HG02759 (cell line): ENCODE results near the gene PRKCI.
"Not testable (repeated sequence)": the region's sequence is repeated elsewhere in the genome, so short reads cannot be mapped to it uniquely, and the experiment has no call there.

ENCODE experiments used
- ATAC-seq: cut with Tn5 transposase; IDR thresholded peaks from one replicate; pipeline ENCODE4 v1.9.1; 2021; ENCODE audit warnings: mild to moderate bottlenecking, moderate library complexity; ENCODE audit not compliant: unreplicated experiment

Gene PRKCI

DNA sequence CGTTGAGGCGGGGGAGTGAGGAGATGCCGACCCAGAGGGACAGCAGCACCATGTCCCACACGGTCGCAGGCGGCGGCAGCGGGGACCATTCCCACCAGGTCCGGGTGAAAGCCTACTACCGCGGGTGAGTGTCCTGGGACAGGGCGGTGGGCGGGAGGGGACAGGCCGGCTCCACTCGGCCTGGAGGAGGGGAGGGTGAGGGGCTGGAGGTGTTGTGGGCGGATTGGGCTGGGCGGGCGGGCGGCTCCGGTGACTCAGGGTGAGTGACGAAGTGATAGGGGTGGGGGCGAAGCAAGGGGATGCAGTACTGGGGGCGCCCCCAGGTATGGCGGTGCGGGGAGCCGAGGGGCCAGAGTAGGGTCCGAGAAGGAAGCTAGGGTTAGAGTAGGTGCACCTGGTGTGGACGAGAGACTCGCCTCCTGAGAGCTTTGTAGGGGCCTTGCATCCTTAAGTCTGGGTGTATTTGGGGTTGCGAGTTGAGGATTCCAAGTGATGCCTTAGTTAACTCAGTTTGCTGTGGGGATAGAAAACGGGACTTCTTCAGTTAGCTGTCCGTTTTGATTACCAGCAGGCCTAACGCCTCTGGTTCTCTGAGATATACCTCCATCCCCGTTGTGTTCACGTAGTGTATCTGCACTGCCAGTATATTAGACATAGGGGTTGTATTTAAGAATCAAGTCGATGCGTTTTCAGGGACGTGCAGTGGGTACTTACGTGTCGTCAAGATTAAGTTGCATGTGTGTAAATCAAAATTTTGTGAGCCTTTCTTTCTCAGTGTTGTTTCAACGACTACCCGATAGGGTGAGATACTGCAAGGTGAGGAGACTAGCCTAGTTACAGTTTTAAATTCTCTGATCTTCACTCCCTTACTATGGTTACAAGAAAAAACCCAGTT lies 670 bp downstream of the PRKCI start:
- peak; percentile 44 for ATAC-seq

DNA sequence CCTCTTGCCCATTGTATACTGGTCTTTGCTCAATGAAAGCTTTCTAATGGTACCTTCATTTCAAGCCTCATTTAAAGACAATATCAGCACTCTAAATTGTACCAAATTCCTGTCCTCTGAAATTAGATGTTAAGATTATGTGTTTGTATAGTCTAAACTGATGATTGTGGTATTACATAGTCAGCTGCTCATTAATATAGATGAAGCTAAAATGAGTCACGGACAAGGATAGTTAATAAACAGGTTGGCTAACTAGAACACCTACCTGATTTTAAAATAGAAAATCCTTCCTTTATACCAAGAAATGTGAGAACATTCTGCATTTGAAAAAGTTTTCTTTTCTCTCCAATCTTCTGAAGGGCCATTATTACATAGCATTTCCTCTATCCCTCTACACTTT lies 2.9 kb downstream of the PRKCI start:
- no peak for ATAC-seq

DNA sequence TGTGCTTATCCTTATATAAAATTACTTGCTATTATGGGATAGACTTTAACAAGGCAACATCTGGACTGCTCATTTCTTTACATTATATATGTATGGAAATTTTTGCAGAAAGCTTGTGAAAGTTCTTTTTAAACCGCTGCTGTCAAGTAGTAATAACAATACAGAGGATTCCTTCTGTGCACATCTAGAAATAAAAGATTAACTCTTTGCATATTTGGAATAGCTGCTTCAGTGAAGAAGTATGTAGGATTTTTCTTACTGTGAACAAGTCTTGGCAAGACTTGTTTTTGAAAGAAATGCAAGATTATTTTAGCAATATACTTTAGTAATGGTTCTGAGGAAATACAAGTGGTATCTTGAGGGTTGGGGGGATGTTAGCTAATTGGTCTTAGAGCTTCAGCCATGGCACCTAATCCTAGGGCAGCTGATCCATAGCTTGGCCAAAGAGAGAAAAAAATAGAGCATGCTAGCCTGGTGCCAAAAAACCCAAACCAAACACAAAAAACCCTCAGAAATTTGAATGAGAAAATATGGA lies 4.3 kb downstream of the PRKCI start:
- ATAC-seq, result no peak

DNA sequence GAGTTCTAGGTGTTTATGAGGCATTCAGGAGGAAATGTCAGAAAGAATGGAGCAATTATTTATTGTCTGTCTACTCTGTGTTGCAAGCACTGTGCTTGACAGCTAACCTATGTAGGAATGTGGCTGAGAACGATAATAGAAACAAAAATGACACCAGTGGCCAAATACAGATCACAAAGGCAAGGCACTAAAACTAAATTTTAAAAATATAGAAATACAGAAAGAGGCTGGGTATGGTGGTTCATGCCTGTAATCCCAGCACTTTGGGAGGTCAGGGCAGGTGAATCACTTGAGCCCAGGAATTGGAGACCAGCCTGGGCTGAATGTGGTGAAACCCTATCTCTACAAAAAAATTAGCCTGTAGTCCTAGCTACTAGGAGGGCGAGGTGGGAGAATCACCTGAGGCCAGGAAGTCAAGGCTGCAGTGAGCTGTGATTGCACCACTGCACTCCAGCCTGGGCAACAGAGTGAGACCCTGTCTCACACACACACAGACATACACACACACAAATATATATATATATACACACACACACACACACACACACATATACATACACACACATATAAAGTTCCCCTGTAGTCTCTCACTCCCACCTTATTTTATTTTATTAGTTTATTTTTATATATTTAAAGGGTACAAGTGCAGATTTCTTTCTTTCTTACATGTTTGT lies 6.0 kb downstream of the PRKCI start:
- ATAC-seq, result no peak

DNA sequence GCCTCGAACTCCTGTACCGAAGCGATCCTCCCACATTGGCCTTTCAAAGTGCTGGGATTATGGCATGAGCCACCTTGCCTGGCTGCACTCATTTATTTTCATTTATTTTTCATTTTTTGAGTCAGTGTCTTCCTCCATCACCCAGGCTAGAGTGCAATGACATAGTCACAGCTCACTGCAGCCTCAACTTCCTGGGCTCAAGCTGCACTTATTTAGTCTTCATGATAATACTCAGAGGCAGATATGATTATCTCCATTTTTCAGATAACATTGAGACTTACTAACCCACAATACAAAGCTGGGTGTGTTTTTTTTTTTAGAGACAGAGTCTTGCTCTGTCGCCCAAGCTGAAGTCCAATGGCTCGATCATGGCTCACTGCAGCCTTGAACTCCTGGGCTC lies 10.0 kb downstream of the PRKCI start:
- no peak for ATAC-seq

DNA sequence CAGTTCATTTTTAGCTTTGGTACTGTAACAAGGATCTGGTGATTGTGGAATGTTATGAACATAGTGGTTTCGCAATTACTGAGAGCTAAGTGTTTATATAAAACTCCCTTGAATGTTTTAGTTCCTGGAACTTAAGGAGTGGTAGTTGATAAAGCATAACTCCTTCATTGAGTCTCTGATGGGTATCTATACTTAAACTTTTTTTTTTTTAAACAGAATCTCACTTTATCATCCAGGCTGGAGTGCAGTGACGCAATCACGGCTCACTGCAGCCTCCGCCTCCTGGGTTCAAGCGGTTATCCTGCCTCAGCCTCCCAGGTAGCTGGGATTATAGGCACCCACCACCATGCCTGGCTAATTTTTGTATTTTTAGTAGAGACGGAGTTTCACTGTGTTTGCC lies 11.3 kb downstream of the PRKCI start:
- no peak for ATAC-seq

DNA sequence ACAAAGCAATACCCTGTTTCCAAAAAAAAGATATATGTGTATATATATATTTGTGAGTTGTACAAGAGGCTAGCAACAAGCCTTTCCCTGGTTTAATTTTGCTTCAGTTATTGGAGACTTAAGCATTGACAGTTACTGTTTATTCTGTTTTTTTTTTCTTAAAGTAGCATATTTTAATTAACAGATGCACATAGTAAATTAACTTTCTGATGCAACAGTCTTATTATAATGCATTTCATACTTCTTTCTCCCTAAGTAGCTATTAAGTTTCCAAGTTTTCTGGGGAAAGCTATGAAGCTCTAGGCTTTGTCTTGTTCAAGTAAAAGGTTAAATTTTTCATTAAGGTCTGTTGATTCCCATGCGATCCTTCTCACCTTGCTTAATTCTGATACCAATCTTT lies 17.9 kb downstream of the PRKCI start:
- ATAC-seq, result no peak

DNA sequence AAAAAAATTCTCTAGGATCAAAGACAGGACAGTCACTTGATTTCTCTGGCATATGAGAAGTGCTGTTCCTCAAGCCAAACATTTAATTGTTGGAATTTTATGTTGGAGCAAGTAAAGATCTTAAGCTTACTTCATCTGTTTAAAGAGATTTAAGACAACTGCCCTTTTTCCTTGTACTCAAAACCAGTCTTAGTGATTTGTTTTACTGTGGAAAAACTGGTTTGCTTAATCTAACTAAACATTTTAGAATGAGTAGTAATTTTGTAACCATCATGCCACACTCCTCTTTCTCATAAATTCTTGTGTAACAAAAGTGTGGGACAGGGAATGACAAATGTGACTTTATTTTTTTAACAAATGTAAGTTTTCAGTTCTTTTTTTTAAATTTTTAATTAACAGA lies 18.4 kb downstream of the PRKCI start:
- no peak for ATAC-seq

DNA sequence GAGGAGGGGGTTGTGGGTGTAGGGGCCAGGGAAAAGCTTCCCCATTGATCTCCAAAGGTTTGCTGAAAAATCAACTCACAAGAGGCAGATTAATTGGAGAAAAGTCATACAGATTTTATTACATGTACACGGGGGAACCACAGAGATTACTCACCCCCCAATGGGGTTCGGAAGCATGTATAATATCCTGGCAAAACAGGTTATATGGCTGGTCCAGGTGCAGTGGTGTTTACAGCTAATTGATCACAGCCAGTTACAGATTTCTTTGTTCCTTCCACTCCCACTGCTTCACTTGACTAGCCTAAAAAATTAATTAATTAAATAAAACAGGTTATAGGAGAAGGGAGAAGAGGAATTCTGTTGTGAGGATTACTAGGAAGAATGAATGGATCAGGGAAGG lies 22.4 kb downstream of the PRKCI start:
- ATAC-seq, result no peak

DNA sequence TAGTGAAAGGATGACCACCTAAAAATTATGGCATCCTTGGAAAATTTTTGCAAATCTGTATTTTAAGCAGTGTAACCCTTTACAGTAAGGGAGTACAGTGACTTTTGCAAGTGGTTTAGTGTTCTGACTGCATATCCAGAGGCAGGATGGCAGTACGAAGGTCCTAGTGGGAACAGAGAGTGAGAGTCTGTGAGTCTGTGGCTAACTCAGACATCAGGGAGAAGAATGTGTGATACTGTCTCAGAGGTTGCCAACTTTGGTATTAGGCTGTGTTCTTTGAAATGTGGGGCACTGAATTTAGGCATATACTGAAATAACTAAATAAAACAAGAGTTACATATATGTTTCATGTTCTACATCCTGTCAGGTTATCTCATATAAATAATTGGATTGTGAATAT lies 25.7 kb downstream of the PRKCI start:
- peak; percentile 20 for ATAC-seq

DNA sequence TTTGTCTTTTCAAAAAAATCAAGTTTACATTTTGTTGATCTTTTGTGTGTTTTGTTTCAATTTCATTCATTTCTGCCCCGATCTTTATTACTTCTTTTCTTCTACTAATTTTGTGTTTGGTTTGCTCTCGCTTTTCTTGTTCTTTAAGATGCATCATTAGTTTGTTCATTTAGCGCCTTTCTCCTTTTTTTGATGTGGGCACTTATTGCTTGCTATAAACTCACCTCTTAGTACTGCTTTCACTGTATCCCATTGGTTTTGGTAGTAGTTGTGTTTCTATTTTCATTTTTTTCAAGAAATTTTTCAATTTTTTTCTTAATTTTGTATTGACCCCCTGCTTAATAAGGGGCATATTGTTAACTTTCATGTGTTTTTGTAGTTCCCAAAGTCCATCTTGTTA lies 34.4 kb downstream of the PRKCI start:
- no peak for ATAC-seq

DNA sequence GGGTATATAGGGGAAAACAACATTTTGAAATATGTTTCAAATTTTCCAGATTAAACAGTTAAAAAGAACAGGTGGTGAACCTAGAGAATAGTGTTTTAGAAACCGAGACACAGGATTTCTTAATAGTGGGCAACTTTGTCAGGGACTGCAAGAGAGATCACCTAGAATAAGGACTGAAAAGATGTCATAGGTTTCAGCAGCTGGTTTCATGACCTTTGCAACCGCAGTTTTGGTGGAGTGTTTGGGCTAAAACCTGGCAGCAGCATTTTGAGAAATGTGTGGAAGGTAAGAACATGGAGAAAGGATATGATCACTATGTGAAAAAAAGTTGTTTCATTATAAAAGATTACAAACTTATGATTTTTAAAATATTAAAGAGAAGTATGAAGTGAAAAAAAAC lies 34.9 kb downstream of the PRKCI start:
- ATAC-seq, result peak; percentile 39

DNA sequence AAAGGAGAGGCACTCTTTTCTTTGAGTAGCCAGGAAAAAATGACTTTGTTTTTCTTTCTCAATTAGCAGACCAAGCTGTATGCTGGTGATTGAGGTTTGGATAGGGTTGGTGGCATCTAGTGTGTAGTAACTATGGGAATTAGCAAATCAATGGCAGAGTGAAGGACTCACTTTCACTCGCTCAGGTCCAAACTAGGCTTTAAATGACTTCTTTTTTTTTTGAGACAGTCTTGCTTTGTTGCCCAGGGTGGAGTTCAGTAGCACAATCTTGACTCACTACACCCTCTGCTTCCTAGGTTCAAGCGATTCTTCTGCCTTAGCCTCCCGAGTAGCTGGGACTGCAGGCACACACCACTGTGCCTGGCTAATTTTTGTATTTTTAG lies 35.9 kb downstream of the PRKCI start:
- peak; percentile 36 for ATAC-seq

DNA sequence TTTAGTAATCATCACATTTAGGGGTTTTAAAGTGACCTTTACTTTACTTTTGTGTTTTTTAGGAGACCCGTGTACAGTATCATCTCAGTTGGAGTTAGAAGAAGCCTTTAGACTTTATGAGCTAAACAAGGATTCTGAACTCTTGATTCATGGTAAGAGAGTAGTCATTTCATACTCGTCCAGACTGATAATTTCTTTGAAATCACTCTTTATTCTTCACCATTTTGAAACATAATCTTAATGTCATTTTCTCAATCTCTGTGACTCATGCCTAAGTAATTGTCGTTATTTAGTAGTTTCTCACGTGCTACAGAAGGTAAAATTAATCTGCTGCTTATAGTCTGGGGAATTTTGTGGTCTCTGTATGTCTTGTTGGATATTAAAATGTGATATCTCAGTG lies 37.7 kb downstream of the PRKCI start:
- no peak for ATAC-seq

DNA sequence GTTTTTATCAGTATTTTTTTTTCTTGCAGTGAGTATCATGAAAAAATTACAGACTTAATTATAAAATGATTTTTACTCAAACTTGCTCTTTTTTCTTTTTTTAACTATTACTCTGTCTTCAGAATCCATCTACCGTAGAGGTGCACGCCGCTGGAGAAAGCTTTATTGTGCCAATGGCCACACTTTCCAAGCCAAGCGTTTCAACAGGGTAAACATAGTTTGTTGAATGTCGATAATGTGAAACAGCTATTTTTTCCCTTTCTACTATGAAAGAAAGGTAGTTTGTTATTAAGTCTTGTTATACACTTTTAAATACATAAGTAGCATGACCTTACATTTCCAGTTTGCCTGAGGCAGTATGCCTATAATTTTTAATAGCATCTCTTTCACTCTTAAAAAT lies 45.6 kb downstream of the PRKCI start:
- no peak for ATAC-seq

DNA sequence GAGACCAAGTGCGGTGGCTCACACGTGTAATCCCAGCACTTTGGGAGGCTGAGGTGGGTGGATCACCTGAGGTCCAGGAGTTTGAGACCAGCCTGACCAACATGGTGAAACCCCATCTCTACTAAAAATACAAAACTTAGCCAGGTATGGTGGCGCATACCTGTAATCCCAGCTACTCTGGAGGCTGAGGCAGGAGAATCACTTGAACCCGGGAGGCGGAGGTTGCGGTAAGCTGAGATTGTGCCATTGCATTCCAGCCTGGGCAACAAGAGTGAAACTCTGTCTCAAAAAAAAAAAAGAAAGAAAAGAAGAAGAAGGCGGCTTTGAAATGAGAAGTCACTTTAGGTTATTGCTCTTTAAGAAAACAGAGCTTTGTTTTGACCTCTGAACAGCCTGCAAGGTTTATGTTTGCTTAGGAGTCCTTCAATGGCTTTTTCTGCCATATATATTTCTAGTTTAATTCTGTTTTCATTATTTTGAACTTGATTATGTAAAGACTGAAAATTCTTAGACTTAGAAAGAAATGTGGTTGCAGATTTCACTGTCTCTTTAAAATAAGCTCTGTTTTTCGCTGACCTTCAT lies 47.5 kb downstream of the PRKCI start:
- not testable (repeated sequence) for ATAC-seq

DNA sequence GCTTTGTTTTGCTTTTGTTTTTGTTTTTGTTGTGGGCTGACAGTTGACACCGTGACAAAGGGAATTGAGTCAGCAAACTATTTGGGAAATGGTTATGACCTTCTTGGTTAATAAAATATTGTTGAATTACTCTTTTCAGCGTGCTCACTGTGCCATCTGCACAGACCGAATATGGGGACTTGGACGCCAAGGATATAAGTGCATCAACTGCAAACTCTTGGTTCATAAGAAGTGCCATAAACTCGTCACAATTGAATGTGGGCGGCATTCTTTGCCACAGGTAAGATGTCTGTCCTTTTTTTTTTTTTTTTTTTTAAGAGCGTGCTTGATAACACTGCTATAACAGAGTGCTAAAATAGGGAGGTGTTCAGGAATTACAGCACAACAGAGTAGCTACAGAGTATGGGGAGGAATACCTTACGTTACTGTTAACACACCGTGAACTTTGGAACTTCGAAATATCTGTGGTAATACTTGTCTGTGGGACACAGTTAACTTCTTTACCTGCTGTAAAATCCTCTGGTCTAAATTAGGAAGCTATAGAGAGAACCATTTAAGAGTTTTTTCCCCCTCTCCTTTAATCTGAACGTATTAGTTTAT lies 48.2 kb downstream of the PRKCI start:
- no peak for ATAC-seq

DNA sequence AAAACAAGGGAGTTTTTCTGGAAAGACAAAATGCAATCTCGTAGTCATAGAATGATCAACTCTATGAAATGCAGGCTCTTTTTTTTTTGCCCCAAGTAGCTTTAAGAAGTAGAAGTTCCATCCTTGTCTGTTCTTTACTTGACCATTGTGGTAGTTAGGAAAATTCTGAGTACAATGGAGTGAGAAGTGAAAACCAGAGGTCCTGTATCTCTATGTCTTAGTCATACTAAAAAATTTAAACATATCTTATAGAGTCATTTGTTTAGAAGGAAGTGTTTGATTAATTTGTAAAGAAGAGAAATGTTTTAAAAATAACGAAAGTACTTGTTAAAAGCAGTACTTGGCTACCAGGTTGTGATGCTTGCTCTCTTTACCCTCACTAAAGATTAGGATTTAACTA lies 52.4 kb downstream of the PRKCI start:
- ATAC-seq, result no peak

DNA sequence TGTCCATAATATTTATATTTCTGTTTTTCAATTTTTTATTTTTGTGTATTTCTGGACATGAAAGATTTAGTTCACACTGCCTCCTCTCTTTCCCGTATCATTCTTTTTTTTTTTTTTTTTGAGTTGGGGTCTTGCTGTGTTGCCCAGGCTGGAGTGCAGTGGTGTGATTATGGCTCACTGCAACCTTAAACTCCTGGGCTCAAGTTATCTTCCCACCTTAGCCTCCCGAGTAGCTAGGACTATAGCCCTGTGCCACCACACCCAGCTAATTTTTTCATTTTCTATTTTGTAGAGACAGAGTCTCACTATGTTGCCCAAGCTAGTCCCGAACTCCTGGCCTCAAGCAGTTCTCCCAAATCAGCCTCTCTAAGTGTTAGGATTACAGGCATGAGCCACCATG lies 53.6 kb downstream of the PRKCI start:
- no peak for ATAC-seq

DNA sequence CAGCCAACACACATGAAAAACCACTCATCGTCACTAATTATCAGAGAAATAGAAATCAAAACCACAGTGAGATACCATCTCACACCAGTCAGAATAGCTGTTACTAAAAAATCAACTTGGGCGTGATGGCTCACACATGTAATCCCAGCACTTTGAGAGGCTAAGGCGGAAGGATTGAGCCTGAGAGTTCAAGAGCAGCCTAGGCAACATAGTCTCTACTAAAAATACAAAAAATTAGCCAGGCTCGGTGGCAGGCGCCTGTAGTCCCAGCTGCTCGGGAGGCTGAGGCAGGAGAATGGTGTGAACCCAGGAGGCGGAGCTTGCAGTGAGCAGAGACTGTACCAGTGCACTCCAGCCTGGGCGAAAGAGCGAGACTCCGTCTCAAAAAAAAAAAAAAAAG lies 55.1 kb downstream of the PRKCI start:
- ATAC-seq, result not testable (repeated sequence)

DNA sequence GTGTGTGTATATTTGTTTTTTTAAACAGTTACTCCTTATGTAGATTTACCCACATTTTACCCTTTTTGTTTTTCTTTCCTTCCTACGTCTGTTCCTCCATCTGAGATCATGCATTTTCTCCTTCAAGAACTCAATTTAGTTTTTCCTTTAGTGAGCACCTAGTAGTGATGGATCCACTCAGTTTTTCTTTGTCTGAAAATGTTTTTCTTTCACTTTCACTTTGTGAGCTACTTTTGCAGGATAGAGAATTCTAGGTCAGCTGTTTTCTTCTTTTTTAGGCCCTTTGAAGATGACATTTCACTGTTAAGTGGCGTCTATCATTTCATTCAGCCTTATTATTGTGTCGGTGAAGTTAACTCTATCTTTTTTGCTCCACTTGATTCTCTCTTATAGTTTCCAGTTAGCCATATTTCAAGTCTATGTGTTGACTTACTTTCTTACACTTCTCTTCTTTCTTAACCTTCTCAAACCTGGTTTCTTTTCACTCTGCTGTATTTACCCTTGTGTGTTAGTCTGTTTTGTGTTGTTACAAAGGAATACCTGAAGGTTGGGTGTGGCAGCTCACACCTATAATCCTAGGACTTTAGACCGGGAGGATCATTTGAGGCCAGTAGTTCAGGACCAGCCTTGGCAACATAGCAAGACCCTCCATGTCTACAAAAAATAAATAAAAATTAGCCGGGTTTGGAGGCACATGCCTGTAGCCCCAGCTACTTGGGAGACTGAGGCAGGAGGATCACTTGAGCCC lies 55.8 kb downstream of the PRKCI start:
- ATAC-seq, result no peak
